Limb (tissue), 2 donors: ENCODE results near the gene WDR73.
"Not testable (repeated sequence)": the region's sequence is repeated elsewhere in the genome, so short reads cannot be mapped to it uniquely, and the experiment has no call there.

Experiments used
- DNase-seq, 2 donors: peaks; one replicate each; pipeline ENCODE4 v3.0.0-alpha.2; 2016; ENCODE audit errors: extremely low spot score in 2 of 2

The WDR73 gene

DNA sequence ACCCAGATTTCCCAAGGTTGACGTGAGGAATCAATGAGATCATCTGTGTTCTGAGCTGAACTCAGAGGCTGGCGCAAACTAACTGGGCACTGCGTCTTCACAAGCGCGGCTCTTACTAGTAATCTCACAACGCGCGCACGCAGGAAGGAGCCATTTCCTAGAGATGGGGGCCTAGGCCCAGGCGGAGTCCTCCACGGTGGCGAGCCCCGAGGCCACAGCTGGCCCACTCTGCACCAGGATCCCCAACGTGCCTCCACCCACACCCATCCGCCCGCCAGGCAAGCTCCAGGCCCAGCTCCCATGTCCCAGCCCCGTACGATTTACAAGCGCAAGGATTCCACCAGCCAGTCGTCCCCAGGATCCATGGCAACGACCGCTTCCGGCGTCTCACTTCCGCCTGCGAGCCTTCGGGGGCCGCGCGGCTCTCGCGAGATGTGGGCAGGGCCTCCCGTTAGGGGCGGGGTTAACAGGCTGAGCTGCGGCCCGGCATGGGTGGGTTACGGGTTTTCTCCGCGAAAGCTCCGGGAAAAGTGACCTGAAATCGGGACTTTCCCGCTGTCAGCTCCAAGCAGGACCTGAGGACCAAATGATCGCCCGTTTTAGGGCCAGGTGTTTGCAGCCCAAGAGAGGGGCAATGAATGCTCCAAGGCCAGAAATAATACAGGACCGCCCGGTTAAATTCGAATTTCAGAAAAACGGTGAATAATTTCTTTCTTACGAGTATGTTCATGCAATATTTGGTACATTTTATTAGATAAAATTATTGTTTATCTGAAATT, at the start of gene WDR73:
TSS of gene WDR73 (minus strand) at position 374 of the 779 bp plus-strand sequence. CDS start at position 365, 9 bp downstream.
- peak; percentile 96 to 99 for DNase-seq

DNA sequence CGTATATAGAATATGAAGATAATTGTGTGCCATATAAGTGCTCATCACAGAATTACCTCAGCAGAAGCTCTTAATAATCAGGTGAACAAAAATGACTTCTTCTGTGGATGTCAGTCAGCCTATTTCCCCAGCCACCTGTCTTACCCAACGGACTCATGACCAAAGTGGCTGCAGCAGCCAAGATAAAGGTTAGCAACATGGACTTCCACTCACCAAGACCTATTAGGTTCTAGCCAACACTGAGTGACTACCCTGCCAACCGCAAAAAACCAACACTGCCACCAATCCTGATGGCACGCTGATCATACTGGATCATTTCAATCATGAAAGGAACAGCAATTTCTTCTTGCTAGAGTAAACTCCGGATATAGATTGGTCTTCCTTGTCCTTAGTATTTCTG, 49.7 kb upstream of the WDR73 start:
- no peak for DNase-seq

GRCh38 chr15:84702961-84703482, 48.9 kb upstream of the WDR73 start:
- no peak for DNase-seq

DNA sequence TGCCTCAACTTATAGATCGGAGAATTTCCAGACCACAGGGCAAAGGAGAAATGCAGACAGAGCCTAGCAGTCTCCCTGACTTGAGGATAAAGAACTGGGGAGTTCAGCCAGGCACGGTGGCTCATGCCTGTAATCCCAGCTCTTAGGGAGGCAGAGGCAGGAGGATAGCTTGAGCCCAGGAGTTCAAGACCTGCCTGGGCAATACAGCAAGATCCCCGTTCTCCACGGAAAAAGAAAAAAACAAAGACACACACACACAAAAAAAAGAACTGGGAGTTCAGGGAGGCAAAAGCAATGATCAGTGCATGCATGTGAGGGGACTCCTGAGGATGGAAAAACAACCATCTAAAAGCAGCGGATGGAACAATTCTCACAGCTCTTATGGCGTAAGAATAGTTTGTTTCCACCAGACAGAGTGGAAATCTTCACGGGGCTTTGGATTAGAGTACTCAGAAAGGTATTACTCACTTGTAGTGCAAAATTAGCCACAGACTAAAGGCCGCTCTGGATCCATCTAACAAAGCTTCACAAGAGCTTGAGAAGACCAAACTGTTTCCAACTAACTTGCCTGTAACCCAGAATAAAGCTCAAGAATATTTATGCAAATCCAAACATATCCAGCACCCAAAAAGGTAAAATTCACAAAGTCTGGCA, 45.6 kb upstream of the WDR73 start:
- no peak for DNase-seq

DNA sequence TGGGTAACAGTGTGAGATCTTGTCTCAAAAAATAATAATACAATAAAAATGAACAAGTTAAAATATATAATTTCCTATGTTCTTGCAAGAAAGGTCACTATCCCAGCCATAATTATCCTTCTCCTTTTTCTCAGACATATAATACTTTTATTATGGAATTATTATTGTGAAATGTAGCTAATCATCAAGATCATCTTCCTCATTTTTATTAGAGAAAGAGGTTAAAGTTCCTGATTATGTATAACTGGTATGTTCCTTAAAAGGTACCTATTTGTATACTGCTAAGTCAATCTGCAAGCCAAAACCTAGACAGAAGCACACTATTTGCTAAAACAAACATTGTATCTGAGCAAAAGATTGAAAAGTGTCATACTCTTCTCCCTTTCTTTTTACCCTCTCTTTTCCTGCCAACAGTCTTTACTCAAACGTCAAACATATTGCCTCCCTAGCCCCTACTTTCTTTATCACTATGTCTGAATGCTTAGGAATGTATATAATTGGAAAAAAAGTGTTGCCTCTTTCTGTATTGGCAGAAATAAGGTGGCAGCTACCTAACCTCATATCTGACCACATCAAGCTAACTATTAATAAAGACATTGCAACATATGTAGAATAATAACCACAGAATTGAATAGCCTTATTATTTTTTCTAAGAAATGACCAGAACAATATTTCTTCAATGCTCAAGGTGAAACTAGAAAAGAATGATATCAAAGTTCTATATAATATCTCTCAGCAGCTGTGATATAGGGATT, 43.3 kb upstream of the WDR73 start:
- DNase-seq: no peak

DNA sequence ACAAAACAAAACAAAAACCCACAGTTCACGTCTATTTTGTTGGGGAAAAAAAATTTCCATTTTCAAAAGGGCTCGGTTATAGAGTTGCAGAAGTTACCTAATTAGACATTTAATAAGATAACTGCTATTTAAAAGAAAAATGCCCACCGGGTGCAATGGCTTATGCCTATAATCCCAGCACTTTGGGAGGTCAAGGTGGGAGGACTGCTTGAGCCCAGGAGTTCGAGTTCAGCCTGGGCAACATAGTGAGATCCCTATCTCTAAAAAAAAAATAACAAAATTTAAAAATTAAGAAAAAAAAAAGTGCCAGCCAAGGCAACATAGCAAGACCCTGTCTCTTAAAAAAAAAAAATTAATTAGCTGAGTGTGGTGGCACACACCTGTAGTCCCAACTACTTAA, 42.7 kb upstream of the WDR73 start:
- no peak for DNase-seq

- no peak for DNase-seq
These were observed 36.3 kb upstream of the WDR73 start for GRCh38 chr15:84690342-84690741.

GRCh38 chr15:84689858-84690257, 35.8 kb upstream of the WDR73 start:
- DNase-seq: no peak

DNA sequence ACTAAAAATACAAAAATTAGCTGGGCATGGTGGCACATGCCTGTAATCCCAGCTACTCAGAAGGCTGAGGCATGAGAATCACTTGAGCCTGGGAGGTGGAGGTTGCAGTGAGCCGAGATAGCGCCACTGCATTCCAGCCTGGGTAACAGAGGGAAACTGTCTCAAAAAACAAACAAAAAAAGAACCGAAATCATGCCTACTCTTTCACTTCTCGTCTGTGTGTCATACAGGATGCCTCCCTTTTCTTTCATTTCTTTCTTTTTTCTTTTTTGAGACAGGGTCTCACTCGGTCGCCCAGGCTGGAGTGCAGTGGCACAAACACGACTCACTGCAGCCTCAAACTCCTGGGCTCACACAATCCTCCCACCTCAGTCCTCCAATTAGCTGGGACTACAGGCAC, 32.4 kb upstream of the WDR73 start:
- not testable (repeated sequence) for DNase-seq

- no peak for DNase-seq
These were observed 31.2 kb upstream of the WDR73 start for GRCh38 chr15:84685304-84685703.

DNA sequence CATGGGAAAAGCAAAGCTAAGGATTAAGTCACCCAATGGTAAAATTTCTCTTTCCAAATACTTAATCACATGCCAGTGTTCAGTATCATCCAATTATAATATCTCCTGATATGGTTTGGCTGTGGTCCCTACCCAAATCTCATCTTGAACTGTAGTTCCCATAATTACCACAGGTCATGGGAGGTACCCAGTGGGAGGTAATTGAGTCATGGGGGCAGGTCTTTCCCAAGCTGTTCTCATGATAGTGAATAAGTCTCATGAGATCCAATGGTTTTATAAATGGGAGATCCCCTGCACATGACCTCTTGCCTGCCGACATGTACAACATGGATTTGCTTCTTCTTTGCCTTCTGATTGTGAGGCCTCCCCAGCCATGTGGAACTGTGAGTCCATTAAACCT, 30.0 kb upstream of the WDR73 start:
- no peak for DNase-seq

- no peak for DNase-seq
These were observed 27.7 kb upstream of the WDR73 start for GRCh38 chr15:84681831-84682230.

DNA sequence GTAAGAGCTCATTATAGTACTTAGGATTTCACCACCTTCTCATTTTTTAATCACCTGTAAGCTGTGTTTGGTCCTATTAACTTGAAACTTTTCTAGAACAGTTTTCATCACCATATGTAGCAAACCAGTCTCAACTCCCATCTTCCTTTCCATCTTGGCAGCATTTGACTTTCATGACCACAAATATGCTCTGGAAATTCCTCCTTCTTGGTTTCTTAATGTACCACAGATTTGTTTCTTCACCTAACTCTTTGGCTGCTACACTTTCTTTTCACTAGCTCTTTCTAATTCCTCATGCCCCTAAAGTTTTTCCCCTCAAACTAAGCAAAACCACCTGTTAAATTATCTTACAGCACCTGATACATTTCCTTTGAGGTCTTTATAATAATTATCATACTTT, 17.1 kb upstream of the WDR73 start:
- no peak for DNase-seq

DNA sequence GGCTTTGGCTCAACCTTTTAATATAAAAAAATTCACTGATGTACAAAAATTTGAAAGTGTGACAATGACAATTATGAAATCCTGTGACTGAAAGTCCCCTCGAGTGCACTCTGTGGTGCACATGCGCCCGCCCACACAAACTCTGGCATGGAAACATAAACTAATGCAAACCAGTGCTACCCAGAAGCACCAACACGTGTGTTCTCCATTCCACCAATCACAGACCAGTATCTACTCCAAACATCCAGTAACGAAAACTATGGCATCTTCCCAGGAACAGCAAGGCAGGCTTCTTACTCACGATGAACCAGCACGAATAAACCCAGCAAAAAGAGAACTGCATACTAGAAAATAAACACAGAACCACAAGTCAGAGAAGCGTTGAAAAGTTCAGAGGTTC, 15.6 kb upstream of the WDR73 start:
- no peak for DNase-seq

DNA sequence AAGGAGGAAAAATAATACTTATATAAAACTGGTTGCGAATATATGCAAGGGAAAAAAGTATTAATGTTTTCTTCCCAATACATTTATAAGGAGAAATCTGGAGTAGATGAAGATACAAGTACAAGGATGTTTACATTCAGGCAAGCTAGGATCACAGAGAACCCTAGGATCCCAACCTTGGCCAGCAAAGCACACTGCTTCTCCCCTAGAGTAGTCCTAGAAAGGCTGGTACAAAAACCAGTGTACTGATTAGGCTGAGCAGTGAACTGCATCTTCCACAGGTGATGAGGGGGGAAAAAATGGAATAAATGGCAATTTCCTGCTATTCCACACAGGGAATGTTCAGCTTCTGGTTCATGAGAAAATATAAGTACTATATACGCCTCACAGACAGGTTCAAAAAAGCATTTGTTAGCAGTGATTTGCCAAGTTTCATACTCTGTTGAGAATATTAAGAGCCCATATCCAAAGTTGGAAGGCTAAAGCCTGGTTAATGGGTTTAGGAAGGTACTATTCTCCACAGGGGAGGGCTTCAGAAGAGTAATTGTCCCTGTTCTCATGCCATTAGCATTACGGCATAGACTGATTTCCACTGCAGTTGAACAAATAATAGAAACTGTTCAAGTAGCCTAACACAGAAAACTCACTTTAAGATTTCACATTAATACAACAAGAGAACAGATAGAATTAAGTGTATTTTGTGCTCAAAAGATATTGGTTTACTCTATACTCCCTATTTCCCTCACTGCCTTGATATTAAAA, 14.3 kb upstream of the WDR73 start:
- DNase-seq: no peak

- DNase-seq: no peak
These were observed 12.3 kb upstream of the WDR73 start for GRCh38 chr15:84666373-84666772.

DNA sequence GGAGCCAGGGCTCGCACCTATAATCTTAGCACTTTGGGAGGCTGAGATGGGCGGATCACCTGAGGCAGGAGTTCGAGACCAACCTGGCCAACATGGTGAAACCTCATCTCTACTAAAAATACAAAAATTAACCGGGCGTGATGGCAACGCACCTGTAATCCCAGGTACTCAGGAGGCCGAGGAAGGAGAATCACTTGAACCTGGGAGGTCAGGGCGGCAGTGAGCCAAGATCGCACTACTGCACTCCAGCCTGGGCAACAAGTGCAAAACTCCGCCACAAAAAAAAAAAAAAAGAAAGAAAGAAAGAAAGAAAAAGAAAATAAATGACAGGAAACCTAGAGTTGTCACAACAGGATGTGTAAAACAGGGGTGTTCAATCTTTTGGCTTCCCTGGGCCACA, 6.9 kb upstream of the WDR73 start:
- DNase-seq: no peak

DNA sequence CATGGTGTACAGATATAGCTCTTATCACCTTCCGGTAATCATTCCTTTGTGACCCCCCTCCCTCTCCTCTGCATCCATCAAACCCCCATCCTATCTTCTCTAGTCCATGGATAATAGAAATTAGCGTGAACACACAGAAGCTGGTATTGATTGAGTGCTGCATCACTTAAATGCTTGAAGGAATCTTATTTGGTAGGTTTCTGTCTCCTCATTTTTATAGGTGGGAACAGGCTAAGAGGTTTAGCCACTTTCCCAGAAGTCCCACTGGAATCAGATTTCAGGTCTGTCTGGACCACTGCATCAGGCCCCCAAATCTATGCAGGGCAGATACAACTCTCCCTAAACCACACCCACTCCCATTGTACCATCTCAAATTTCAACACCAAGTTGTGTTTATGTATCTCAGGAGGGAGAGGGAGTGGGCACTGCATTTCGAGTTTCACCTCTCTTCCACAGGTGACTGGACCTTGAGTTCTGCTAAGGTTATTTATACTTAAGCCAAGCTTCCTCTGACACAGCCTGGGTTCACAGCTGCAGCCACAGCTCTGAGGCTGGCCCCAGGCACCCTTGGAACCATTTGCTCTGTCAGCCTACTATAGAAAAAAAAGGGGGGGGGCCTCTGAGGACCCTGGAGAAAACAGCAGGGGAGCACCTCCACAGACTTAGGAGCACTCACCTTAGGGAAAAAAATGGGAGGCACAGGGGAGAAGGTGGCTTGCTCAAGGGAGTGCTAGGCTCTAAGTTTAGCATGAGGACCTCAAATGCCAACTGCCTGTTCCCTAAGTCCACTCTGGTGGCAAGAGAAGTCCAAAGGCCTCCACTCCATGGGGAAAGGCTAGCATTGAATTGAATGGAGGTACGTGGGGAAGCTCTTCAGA, 6.1 kb upstream of the WDR73 start:
- no peak for DNase-seq

GRCh38 chr15:84658788-84659411, 4.8 kb upstream of the WDR73 start:
- DNase-seq: no peak
